Measurements from ENCODE around the gene ZDHHC17. TPM values are rescaled to one million over a fixed set of nuclear protein-coding genes. Genes with fewer than 3 reads are reported as not detected.

Gene ZDHHC17
- total RNA-seq, 1 experiment from 2014 or later, result 26.3 TPM

DNA sequence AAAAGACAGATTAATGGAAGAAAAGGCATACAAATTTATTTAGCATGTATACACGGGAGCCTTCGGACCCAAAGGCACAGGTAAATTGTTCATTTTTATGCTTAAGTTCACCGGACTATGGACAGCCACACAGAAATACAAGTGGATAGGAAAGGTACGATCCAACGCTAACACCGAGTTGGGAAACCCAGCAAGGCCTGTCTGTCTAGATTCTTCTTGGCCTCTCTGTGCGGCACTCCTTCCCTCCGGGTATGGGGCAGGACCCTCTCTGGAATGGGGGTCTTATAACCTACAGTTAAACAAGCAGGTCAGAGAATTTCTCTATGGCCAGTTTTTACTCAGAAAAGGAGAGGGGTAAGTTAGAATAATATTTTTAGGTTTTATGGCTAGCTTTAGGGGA, 23.4 kb upstream of the ZDHHC17 start:
- Histone ChIP-seq H3K36me3 (ENCODE audit: control insufficient read depth, insufficient read depth, low read length) (no peaks in the 10 kb centered on the region), H3K4me1 (ENCODE audit: control insufficient read depth, insufficient read depth, low read length) (no peaks in the 10 kb centered on the region), H3K27me3 (ENCODE audit: control insufficient read depth, insufficient read depth, low read length) (peaks cover 2% of the 10 kb centered on the region; the same call in 1 of the 2 replicates), H3K27ac (ENCODE audit: low read length) (no peak overlapping the region), H3K4me3 (ENCODE audit: low read depth in 2 of 2, low read length in 2 of 2) (no peak overlapping the region), H3K9me3 (ENCODE audit: control insufficient read depth, insufficient read depth, low read depth, low read length) (no peaks in the 10 kb centered on the region)
- no peak for DNase-seq (ENCODE audit: low read depth, low spot score)
- no TSS peak for BruUV-seq (replicated peaks)
- ChIA-PET POLR2A (interaction anchor here (0.6 kb wide), 1 partner anchor 82 kb away, joined by 3 read pairs; no protein-coding TSS in a partner anchor), CTCF (no interaction called here)
- intact Hi-C loops (cut with micrococcal nuclease; ENCODE audit: unreplicated experiment), result no loop called here
- in situ Hi-C loops (cut with HindIII; ENCODE audit: low pct_unique_long_range_greater_than_20kb, low sequenced_read_pairs), result no loop called here
- TF ChIP-seq, protein P1, sequence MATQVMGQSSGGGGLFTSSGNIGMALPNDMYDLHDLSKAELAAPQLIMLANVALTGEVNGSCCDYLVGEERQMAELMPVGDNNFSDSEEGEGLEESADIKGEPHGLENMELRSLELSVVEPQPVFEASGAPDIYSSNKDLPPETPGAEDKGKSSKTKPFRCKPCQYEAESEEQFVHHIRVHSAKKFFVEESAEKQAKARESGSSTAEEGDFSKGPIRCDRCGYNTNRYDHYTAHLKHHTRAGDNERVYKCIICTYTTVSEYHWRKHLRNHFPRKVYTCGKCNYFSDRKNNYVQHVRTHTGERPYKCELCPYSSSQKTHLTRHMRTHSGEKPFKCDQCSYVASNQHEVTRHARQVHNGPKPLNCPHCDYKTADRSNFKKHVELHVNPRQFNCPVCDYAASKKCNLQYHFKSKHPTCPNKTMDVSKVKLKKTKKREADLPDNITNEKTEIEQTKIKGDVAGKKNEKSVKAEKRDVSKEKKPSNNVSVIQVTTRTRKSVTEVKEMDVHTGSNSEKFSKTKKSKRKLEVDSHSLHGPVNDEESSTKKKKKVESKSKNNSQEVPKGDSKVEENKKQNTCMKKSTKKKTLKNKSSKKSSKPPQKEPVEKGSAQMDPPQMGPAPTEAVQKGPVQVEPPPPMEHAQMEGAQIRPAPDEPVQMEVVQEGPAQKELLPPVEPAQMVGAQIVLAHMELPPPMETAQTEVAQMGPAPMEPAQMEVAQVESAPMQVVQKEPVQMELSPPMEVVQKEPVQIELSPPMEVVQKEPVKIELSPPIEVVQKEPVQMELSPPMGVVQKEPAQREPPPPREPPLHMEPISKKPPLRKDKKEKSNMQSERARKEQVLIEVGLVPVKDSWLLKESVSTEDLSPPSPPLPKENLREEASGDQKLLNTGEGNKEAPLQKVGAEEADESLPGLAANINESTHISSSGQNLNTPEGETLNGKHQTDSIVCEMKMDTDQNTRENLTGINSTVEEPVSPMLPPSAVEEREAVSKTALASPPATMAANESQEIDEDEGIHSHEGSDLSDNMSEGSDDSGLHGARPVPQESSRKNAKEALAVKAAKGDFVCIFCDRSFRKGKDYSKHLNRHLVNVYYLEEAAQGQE (IDR thresholded peaks at IDR 0.05; ENCODE audit: insufficient read depth in 1 of 2, low read depth in 2 of 2, low read length in 1 of 2), result no peak
- TF ChIP-seq POLR2AphosphoS5 (IDR thresholded peaks at IDR 0.05; ENCODE audit: low read depth, low read length), result no peak
- TF ChIP-seq, protein P2, sequence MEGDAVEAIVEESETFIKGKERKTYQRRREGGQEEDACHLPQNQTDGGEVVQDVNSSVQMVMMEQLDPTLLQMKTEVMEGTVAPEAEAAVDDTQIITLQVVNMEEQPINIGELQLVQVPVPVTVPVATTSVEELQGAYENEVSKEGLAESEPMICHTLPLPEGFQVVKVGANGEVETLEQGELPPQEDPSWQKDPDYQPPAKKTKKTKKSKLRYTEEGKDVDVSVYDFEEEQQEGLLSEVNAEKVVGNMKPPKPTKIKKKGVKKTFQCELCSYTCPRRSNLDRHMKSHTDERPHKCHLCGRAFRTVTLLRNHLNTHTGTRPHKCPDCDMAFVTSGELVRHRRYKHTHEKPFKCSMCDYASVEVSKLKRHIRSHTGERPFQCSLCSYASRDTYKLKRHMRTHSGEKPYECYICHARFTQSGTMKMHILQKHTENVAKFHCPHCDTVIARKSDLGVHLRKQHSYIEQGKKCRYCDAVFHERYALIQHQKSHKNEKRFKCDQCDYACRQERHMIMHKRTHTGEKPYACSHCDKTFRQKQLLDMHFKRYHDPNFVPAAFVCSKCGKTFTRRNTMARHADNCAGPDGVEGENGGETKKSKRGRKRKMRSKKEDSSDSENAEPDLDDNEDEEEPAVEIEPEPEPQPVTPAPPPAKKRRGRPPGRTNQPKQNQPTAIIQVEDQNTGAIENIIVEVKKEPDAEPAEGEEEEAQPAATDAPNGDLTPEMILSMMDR (IDR thresholded peaks at IDR 0.05), result no peak
- no peak for TF ChIP-seq TCF7L2 (IDR thresholded peaks at IDR 0.05; ENCODE audit: low read depth, low read length)
- no peak for TF ChIP-seq SIN3A (IDR thresholded peaks at IDR 0.05; ENCODE audit: borderline replicate concordance, insufficient read depth, low read depth, low read length)
- no peak for ATAC-seq

DNA sequence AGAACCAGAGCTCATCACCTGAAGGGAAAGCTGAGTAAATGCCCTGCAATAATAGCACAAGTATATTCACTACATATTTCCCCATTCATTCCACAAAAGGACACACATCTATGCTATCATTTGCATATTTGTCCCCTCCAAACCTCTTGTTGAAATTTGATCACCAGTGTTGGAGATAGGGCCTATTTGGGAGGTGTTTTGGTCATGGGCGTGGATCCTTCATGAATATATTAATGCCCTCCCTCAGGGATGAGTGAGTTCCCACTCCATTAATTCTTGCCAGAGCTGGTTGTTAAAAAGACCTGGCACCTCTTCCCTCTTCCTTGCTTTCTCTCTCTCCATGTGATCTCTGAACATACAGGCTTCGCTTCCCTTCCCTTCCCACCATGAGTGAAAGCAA, 18.6 kb upstream of the ZDHHC17 start:
- no peaks in the 10 kb centered on the region for H3K36me3 ChIP-seq (ENCODE audit: control insufficient read depth, insufficient read depth, low read length)
- no peak for DNase-seq (ENCODE audit: low read depth, low spot score)
- no peak overlapping the region for H3K27ac ChIP-seq (ENCODE audit: low read length)
- POLR2A ChIA-PET, result no interaction called here
- H3K27me3 ChIP-seq (ENCODE audit: control insufficient read depth, insufficient read depth, low read length), result peaks cover 2% of the 10 kb centered on the region; the same call in 1 of the 2 replicates
- no peaks in the 10 kb centered on the region for H3K9me3 ChIP-seq (ENCODE audit: control insufficient read depth, insufficient read depth, low read depth, low read length)
- no peak for ATAC-seq
- in situ Hi-C loops (cut with HindIII; ENCODE audit: low pct_unique_long_range_greater_than_20kb, low sequenced_read_pairs), result no loop called here
- intact Hi-C loops (cut with micrococcal nuclease; ENCODE audit: unreplicated experiment), result no loop called here
- H3K4me1 ChIP-seq (ENCODE audit: control insufficient read depth, insufficient read depth, low read length), result no peaks in the 10 kb centered on the region
- no TSS peak for BruUV-seq (replicated peaks)
- TF ChIP-seq TCF7L2 (IDR thresholded peaks at IDR 0.05; ENCODE audit: low read depth, low read length) (no peak), SIN3A (IDR thresholded peaks at IDR 0.05; ENCODE audit: borderline replicate concordance, insufficient read depth, low read depth, low read length) (no peak), POLR2AphosphoS5 (IDR thresholded peaks at IDR 0.05; ENCODE audit: low read depth, low read length) (no peak)
- TF ChIP-seq, protein P1 (IDR thresholded peaks at IDR 0.05; ENCODE audit: insufficient read depth in 1 of 2, low read depth in 2 of 2, low read length in 1 of 2), result no peak
- TF ChIP-seq, protein P2 (IDR thresholded peaks at IDR 0.05), result no peak
- no peak overlapping the region for H3K4me3 ChIP-seq (ENCODE audit: low read depth in 2 of 2, low read length in 2 of 2)
- CTCF ChIA-PET, result no interaction called here

Data from Panc1 (cell line).